PFSK-1 (cell line): ENCODE data around the gene SH3TC1.

Experiments
- FOXP2 ChIP-seq: optimal IDR thresholded peaks from 2 replicates; pipeline ENCODE3; 2011; ENCODE audit warnings: borderline replicate concordance, control low read depth, inconsistent platforms; ENCODE audit not compliant: insufficient read depth; ENCODE audit errors: extremely low read length, extremely low read depth
- POLR2AphosphoS5 ChIP-seq: IDR thresholded peaks from 2 replicates; pipeline ENCODE4 v1.6.1; 2012; ENCODE audit warnings: low read depth, mild to moderate bottlenecking, control low read depth, low read length, moderate library complexity
- SIN3A ChIP-seq: IDR thresholded peaks from 2 replicates; pipeline ENCODE4 v1.6.1; 2012; ENCODE audit warnings: mild to moderate bottlenecking, low read length, moderate library complexity, borderline replicate concordance; ENCODE audit not compliant: insufficient read depth
- TAF1 ChIP-seq: IDR thresholded peaks from 2 replicates; pipeline ENCODE4 v1.6.1; 2012; ENCODE audit warnings: low read length, control low read depth, borderline replicate concordance; ENCODE audit not compliant: insufficient read depth
- TF ChIP-seq, protein P1 (sequence below), 2 experiments: IDR thresholded peaks; 2 replicates each; pipeline versions ENCODE4 v1.6.1 to v1.8.0; 2011 to 2012; ENCODE audit warnings: low read depth in 2 of 2, low read length in 2 of 2, control low read depth in 1 of 2, inconsistent platforms in 1 of 2, mild to moderate bottlenecking in 1 of 2, moderate library complexity in 1 of 2; ENCODE audit not compliant: insufficient read depth in 1 of 2

DNA sequence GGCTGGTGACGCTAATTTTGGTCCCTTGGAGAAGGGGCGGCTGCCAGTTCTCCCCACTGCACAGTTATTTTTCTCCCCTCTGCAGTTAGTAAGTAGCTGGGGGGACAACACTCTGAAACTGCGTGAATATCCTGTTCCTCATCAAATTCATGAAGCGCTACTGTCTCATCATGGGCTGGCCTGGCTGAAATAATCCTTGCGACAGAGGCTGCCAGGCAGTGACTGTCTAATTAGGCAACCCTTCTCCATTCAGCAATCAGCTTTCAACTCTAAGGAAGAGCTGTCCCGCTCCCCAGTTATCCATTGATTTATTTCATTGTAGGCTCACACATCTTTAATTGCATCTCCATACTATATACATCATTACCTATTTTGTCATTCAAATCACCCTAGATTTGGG lies 8.2 kb downstream of the SH3TC1 start:
- TF ChIP-seq, protein P1, sequence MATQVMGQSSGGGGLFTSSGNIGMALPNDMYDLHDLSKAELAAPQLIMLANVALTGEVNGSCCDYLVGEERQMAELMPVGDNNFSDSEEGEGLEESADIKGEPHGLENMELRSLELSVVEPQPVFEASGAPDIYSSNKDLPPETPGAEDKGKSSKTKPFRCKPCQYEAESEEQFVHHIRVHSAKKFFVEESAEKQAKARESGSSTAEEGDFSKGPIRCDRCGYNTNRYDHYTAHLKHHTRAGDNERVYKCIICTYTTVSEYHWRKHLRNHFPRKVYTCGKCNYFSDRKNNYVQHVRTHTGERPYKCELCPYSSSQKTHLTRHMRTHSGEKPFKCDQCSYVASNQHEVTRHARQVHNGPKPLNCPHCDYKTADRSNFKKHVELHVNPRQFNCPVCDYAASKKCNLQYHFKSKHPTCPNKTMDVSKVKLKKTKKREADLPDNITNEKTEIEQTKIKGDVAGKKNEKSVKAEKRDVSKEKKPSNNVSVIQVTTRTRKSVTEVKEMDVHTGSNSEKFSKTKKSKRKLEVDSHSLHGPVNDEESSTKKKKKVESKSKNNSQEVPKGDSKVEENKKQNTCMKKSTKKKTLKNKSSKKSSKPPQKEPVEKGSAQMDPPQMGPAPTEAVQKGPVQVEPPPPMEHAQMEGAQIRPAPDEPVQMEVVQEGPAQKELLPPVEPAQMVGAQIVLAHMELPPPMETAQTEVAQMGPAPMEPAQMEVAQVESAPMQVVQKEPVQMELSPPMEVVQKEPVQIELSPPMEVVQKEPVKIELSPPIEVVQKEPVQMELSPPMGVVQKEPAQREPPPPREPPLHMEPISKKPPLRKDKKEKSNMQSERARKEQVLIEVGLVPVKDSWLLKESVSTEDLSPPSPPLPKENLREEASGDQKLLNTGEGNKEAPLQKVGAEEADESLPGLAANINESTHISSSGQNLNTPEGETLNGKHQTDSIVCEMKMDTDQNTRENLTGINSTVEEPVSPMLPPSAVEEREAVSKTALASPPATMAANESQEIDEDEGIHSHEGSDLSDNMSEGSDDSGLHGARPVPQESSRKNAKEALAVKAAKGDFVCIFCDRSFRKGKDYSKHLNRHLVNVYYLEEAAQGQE (IDR thresholded peaks at IDR 0.05; ENCODE audit: insufficient read depth in 1 of 2, low read depth in 2 of 2, low read length in 2 of 2), result no peak
- no peak for TF ChIP-seq TAF1
- TF ChIP-seq POLR2AphosphoS5, result no peak
- TF ChIP-seq FOXP2, result no peak
- no peak for TF ChIP-seq SIN3A
